Stimulated activated CD8-positive, alpha-beta memory T cell treated with anti-CD3 and anti-CD28 coated beads, Interleukin-2, amount 100 ng/mL, for 1 hour (primary cell): ENCODE data around the gene AASDH.

Experiments
- DNase-seq, 2 donors: peaks; one replicate each; pipeline ENCODE4 v3.0.0-alpha.2; 2020; ENCODE audit warnings: low read depth in 2 of 2

Gene AASDH

DNA sequence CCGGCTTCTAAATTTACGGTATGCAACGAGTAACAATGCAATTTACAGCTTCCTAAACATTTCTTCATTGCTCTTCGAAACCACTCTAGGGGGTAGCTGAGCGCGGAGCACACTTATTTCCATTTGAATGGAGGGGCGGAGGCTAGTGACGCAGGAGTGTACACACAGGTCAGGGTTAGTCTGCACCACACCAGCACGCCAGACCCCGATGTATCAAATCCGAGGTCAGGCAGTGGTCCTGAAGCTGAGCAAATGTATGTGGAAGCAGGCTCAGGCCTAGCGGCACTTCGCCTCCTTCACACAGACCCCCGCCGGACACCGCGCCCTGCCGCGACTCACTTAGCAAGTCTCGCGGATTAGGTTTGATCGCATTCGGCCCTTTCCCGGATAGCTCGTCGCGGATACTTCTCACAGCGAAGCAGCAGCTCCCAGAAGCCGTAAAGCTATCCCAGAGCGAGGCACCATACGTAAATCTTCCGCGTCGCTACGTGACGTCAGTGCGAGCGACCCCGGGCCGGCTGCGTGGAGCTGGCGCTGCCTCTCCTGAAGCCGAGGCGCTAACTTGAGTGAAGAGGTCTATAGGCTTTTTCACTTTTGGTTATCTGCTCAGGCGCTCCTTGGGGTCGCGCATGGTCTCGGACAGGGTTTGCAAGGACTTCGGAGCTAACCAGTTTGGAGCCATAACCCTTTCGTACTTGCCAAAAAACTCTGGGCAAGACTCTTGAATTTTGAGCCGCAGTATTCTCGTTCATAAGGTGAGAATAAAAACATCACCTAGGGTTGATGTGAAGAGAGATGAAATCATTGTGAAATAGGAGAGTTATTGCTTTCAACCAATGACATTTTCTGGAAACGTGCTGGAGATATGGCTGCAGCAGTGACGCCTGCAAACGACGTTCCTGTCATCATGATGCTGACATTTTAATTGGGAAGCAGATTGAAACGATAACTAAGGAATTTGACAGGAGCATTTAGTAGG, at the start of gene AASDH:
Gene AASDH, minus strand, starts transcription at position 469 of the 979 bp plus-strand sequence. CDS start 3,192 bp downstream, outside the sequence.
- peak; percentile 88 to 93 for DNase-seq

DNA sequence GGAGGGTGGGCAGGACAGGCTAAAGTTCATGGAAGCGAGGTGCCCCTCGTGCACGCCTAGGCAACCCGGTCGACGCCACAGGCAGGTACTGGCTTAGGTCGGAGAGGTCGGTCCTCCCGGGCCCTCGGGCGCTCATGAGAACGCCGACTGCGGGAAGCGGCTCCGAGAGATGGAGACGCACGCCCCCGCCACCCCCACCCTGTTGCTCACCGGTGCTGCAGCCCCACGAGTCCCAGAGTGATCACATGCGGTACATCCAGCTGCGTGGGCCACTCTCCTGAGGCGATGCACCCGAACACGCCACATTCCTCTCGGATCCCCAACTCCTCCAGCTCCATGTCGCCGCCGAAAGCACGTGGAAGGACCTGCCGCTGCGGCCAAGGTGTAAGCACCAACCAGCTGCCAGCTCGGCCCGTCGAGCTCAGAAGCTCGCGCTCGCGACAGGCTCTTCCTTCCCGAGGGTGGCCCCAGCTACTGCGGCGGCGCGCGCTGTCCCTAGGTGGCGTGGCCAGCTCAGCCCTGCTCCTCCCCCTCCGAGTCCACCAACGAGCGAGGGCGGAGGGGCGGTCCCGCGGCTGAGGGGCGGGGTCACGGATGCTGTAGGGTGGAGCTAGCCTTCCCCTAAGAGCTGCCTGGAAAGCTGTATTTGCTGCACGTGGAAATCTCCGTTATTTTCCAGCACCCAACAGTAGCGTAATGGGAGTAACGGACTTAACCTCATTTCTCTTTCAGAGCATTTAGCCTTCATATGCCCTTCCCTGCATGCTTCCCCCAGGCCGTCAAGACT, 48.0 kb upstream of the AASDH start, which contains the start of gene PPAT:
Gene PPAT, minus strand, starts transcription at position 476 of the 787 bp plus-strand sequence. Its CDS starts 138 bp downstream, at position 338.
- DNase-seq, result peak; percentile 97 to 98

DNA sequence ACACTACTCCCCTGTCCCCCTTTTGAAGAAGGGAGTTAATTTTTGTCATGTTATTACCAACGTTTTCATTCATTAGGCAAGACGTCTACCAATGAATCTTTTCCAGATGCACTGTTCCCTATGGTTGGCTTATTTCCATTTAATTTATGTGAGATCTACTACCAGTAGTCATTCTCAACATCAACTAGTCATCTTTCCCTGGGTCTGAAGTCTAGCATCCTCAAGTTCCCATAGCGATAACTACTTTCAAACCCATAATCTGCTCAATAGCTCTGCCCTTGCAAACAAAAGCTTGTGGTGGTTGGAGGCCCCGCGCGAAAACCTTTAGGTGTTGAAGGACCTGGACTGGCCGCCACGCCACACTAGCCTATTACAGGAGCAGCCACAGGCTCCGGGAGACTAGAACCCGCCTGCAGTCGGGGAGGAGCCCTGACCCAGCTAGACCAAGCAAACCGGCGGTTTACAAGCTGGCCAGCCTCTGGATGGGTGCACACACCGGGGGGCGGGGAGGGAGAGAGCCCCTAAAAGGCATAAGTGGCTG, 47.4 kb upstream of the AASDH start:
- no peak for DNase-seq

DNA sequence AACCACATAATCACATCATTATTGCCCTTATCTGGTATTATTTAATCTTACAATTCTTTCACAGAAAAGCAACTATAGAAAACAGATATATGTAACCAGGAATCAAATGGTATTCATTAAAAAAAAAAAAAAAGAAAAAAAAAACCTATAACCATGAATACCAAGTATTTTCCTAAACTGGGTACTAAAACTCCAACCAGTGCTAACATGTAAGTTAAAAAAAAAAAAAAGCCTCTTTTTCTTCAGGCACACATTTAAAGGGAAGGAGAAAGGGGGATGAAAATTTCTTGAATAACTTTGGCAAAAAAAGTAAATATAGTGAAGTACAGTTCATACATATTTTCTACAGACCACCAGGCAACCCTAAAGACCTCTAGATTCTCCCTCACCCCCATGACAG, 46.0 kb upstream of the AASDH start:
- no peak for DNase-seq

- DNase-seq, result no peak
These were observed 42.9 kb upstream of the AASDH start for GRCh38 chr4:56430203-56430602.

DNA sequence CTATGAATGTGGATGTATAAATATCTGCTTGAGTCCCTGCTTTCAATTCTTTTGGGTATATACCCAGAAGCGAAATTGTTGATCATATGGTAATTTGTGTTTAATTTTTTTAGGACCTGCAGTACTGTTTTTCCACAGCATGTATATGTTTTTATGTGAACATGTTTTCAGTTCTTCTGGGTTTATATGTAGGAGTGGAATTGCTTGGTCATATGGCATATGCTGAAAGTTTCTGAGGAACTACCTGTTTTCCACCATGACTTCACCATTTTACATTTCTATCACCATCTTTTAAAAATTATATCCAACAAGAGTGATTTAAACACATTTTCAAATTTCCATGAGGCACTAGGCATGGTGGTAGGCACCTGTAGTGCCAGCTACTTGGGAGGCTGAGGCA, 39.9 kb upstream of the AASDH start:
- no peak for DNase-seq

- DNase-seq, result no peak
These were observed 39.0 kb upstream of the AASDH start for GRCh38 chr4:56426273-56426672.

- DNase-seq, result no peak
These were observed 38.2 kb upstream of the AASDH start for GRCh38 chr4:56425518-56425917.

DNA sequence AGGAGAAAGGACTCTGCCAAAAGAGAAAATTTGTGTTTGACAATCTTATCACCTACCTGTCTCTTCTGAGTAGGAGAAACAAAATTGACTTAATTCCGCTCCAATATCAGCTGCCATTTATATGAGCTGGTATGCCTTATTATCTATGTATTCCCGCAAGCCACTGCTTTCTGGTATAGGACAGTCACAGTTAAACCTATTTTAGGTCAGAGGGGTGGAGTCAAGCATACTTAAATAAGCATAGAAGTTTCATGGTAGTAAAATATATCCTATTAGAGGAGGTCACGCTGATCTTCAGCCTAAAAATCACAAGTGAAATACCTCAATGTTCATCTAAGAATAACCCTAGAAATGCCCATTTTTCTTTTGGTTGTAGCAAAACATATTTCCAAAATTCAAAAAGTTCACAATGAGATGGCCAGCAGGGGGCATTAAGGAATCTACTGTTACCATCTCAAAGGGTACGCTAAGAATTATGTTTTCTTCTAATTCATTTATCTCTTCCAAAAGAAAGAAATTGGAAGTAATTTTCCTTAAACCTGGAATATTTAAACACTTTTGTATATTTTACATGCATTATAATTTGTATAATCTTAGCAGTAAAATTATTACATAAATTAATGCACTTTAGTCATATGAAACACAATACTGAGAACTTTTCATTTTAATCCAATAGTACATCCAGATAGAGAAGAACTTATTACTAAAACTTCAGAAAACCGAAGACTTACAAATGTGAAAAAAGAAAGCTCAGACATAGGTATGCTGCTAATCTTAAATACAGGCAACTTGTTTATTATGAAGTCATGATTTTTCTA, 37.6 kb upstream of the AASDH start:
- no peak for DNase-seq

DNA sequence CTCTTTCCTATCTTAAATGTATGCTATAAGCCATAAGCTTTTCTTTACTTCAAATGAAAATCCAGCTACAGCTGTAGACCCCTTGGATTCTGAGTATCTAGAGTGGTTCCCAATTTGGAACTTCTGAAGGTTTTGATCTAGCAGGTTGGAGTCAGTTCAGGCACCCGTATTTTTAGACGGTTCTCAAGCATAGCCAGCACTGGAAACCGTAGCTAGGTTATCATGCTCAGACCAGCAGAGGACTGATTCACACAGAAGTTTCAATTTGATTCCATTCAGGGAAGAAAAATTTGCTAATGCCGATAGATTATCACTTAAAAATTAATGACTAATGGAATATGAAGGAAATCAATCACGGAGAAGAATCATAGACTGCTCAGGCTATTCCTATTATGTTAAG, 36.9 kb upstream of the AASDH start:
- no peak for DNase-seq

GRCh38 chr4:56417396-56417795, 30.1 kb upstream of the AASDH start:
- no peak for DNase-seq

- no peak for DNase-seq
These were observed 29.1 kb upstream of the AASDH start for GRCh38 chr4:56416349-56416748.

DNA sequence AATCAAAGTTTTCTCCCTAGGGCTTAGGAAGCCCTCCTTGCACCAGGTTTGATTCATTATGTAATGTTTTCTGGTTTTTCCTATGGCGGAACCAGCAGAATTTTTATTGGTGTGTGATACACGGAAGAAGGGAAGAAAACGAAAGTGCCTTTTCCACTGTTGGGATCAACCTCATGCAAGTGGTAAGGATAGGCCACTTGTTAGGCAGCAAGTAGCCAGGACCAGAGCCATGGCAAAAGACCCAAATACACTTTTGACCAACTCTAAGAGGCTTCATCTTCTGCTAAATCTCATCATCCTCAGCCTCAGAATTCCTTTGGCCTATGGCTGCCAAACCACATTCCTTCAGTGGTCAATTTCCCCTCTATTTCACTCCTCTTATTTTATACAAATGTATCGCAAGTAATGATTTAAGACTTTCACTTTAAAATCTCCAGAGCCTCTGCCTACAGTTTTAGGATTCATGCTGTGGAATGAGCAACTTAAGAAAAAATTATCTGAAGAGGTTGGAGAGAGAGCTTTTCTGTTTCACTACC, 26.9 kb upstream of the AASDH start:
- no peak for DNase-seq

GRCh38 chr4:56410247-56411062, 23.2 kb upstream of the AASDH start:
- DNase-seq, result no peak

DNA sequence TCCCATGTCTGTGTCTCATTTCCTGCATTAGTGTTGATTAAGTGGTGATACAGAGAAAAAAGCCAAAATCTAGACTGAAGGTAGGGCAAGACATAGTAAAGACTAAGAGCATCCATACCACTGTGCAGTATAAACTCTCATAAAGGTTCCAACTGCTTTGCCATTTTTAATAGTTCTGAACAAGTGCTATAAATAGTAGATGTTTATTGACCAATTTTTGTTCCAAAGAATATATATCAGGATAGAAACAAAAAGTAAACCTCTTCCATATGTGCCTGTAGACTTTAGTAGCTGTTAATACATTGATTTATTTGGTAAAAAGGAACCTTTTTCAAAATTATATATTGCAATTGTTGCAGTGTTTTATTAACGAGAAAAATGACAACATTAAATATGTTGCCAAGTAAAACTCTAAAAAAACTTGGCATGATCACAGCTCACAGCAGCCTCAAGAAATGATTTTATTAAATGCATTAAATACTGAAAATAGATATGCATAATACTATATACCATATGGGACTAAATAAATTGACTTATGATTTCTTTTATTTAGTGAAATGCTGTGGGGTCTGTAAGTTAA, 22.3 kb upstream of the AASDH start:
- DNase-seq, result no peak

DNA sequence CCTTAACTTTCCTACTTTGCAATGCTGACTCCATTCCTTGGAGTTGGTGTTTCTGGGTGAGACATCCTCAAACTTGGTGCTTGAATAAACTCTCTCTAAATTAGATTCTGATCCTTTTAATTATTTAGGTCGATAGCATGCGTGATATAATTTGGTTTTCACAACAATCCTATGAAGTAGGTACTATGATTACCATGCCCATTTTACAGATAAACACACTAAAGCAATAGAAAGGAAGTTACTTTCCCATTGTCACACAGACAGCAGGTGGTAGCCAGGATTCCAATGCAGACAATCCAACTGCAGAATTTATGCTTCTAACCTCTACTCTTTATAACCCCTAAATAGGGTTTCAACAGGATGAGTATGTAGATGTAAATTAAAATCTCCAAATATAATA, 21.7 kb upstream of the AASDH start:
- DNase-seq, result no peak

- no peak for DNase-seq
These were observed 18.9 kb upstream of the AASDH start for GRCh38 chr4:56406151-56406550.

- no peak for DNase-seq
These were observed 17.7 kb upstream of the AASDH start for GRCh38 chr4:56405016-56405415.

- DNase-seq, result no peak
These were observed 13.3 kb upstream of the AASDH start for GRCh38 chr4:56400560-56400959.

DNA sequence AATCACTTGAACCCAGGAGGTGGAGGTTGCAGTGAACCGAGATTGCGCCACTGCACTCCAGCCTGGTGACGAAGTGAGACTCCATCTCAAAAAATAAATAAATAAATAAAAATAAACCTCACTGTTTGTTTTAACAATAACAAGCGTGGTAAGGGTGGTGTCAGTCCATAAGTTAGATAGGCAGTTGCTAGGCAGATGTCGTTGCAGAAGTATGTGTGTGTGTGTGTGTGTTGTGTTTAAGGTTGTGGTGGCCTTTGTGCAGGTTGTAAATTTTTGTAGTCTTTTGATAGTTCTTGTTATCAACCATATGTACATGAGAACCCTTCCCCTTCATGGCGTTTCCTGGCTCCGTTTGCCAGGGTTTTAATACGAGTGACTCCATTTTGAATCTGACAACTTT, 4.0 kb upstream of the AASDH start:
- DNase-seq, result no peak
